ENCODE results near the gene IQCM. TPM values are rescaled to one million over a fixed set of nuclear protein-coding genes. Genes with fewer than 3 reads are reported as not detected.

Gene IQCM
- polyA plus RNA-seq, 1 experiment: 0.05 TPM

DNA sequence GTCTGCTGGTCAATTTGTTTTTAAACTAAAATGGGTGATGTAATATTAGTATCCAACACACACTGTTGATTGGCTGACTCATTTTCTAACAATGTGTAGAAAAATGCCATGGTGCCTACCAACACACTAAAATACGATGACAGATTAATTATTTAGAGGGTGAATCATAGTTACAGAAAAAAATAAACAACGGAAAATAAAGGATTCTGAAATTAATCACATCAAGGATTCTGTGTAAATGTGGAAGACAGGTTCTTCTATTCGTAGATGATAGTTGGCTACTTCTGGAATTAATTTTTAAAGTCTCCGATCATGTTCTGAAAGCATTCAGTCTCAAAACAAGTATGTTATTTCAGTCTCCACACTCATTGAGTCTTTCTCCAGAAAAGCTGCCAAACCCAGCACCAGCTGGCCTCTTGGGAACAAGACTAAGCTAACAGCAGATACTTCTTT, 8.2 kb upstream of the IQCM start:
- ChIA-PET POLR2A (no interaction called here), CTCF (no interaction called here)
- TF ChIP-seq, protein P1, sequence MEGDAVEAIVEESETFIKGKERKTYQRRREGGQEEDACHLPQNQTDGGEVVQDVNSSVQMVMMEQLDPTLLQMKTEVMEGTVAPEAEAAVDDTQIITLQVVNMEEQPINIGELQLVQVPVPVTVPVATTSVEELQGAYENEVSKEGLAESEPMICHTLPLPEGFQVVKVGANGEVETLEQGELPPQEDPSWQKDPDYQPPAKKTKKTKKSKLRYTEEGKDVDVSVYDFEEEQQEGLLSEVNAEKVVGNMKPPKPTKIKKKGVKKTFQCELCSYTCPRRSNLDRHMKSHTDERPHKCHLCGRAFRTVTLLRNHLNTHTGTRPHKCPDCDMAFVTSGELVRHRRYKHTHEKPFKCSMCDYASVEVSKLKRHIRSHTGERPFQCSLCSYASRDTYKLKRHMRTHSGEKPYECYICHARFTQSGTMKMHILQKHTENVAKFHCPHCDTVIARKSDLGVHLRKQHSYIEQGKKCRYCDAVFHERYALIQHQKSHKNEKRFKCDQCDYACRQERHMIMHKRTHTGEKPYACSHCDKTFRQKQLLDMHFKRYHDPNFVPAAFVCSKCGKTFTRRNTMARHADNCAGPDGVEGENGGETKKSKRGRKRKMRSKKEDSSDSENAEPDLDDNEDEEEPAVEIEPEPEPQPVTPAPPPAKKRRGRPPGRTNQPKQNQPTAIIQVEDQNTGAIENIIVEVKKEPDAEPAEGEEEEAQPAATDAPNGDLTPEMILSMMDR (IDR thresholded peaks at IDR 0.05; ENCODE audit: low read depth, low read length): no peak
- no peaks in the 10 kb centered on the region for H3K27me3 ChIP-seq (ENCODE audit: control insufficient read depth, insufficient read depth, low read length)
- H3K9me3 ChIP-seq (ENCODE audit: control insufficient read depth, insufficient read depth, low read length): no peaks in the 10 kb centered on the region
- DNase-seq (ENCODE audit: low read depth, low spot score): peak; percentile 20
- H3K27ac ChIP-seq (ENCODE audit: low read depth, low read length): no peak overlapping the region
- no peak overlapping the region for H3K4me3 ChIP-seq (ENCODE audit: low read depth, low read length)

DNA sequence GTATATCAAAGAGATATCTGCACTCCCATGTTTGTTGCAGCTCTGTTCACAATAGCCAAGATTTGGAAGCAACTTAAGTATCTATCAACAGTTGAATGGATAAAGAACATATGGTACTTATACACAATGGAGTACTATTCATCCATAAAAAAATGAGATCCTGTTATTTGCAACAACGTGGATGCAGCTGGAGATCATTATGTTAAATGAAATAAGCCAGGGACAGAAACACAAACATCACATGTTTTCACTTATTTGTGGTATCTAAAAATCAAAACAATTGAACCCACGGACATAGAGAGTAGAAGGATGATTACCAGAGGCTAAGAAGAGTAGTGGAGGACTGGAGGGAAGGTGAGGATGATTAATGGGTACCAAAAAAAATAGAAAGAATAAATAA, 14.2 kb downstream of the IQCM start:
- CTCF ChIA-PET: no interaction called here

GRCh38 chr4:149799546-149799945, 16.1 kb downstream of the IQCM start:
- H3K4me3 ChIP-seq (ENCODE audit: low read depth, low read length): no peak overlapping the region
- H3K9me3 ChIP-seq (ENCODE audit: control insufficient read depth, insufficient read depth, low read length): peaks cover 3% of the 10 kb centered on the region; the same call in 1 of the 2 replicates
- POLR2A ChIA-PET: no interaction called here
- CTCF ChIA-PET: no interaction called here
- TF ChIP-seq, protein P1 (IDR thresholded peaks at IDR 0.05; ENCODE audit: low read depth, low read length): no peak
- no peaks in the 10 kb centered on the region for H3K27me3 ChIP-seq (ENCODE audit: control insufficient read depth, insufficient read depth, low read length)
- no peak overlapping the region for H3K27ac ChIP-seq (ENCODE audit: low read depth, low read length)
- no peak for DNase-seq (ENCODE audit: low read depth, low spot score)

More for the DNA sequence above, 14.2 kb downstream of the IQCM start:
- TF ChIP-seq, protein P1 (IDR thresholded peaks at IDR 0.05; ENCODE audit: low read depth, low read length): no peak
- Histone ChIP-seq H3K9me3 (ENCODE audit: control insufficient read depth, insufficient read depth, low read length) (peaks cover 3% of the 10 kb centered on the region; the same call in 1 of the 2 replicates), H3K4me3 (ENCODE audit: low read depth, low read length) (no peak overlapping the region), H3K27me3 (ENCODE audit: control insufficient read depth, insufficient read depth, low read length) (no peaks in the 10 kb centered on the region), H3K27ac (ENCODE audit: low read depth, low read length) (no peak overlapping the region)
- DNase-seq (ENCODE audit: low read depth, low spot score): no peak
- POLR2A ChIA-PET: no interaction called here

GRCh38 chr4:149796381-149796780, 19.3 kb downstream of the IQCM start:
- no peak for DNase-seq (ENCODE audit: low read depth, low spot score)
- CTCF ChIA-PET: no interaction called here
- no peak overlapping the region for H3K4me3 ChIP-seq (ENCODE audit: low read depth, low read length)

GRCh38 chr4:149795256-149795655, 20.4 kb downstream of the IQCM start:
- no peak overlapping the region for H3K27ac ChIP-seq (ENCODE audit: low read depth, low read length)
- CTCF ChIA-PET: no interaction called here
- H3K9me3 ChIP-seq (ENCODE audit: control insufficient read depth, insufficient read depth, low read length): no peaks in the 10 kb centered on the region
- no peak overlapping the region for H3K4me3 ChIP-seq (ENCODE audit: low read depth, low read length)
- POLR2A ChIA-PET: no interaction called here
- no peak for DNase-seq (ENCODE audit: low read depth, low spot score)
- TF ChIP-seq, protein P1 (IDR thresholded peaks at IDR 0.05; ENCODE audit: low read depth, low read length): no peak
- no peaks in the 10 kb centered on the region for H3K27me3 ChIP-seq (ENCODE audit: control insufficient read depth, insufficient read depth, low read length)

More at GRCh38 chr4:149796381-149796780, 19.3 kb downstream of the IQCM start:
- Histone ChIP-seq H3K27ac (ENCODE audit: low read depth, low read length) (no peak overlapping the region), H3K27me3 (ENCODE audit: control insufficient read depth, insufficient read depth, low read length) (no peaks in the 10 kb centered on the region), H3K9me3 (ENCODE audit: control insufficient read depth, insufficient read depth, low read length) (no peaks in the 10 kb centered on the region)
- TF ChIP-seq, protein P1 (IDR thresholded peaks at IDR 0.05; ENCODE audit: low read depth, low read length): no peak
- POLR2A ChIA-PET: no interaction called here

Data from AG04450 (cell line).